IPS-20b (cell line): ENCODE measurements around the gene L3MBTL3.

Source experiments
- H3K27ac ChIP-seq: one replicate; pipeline ENCODE4 v1.5.1; 2013; ENCODE audit warnings: low read length
- H3K27me3 ChIP-seq: 2 replicates; pipeline ENCODE4 v1.6.1; 2013; ENCODE audit warnings: mild to moderate bottlenecking, low read length, inconsistent platforms; ENCODE audit not compliant: insufficient read depth
- H3K36me3 ChIP-seq: 2 replicates; pipeline ENCODE4 v1.6.1; 2013; ENCODE audit warnings: low read depth, mild to moderate bottlenecking, inconsistent platforms, low read length, moderate library complexity; ENCODE audit not compliant: insufficient read depth
- H3K4me1 ChIP-seq: 2 replicates; pipeline ENCODE4 v1.6.1; 2013; ENCODE audit warnings: mild to moderate bottlenecking, control low read depth, inconsistent platforms, low read length, moderate library complexity; ENCODE audit not compliant: insufficient read depth
- H3K4me3 ChIP-seq: 2 replicates; pipeline ENCODE4 v1.5.1; 2013; ENCODE audit warnings: mild to moderate bottlenecking, low read length, inconsistent platforms
- H3K9ac ChIP-seq: 2 replicates; pipeline ENCODE4 v1.6.1; 2013; ENCODE audit warnings: low read depth, mild to moderate bottlenecking, inconsistent platforms, low read length, moderate library complexity
- H3K9me3 ChIP-seq: 2 replicates; pipeline ENCODE4 v1.6.1; 2013; ENCODE audit warnings: mild to moderate bottlenecking, low read depth, low read length, inconsistent platforms; ENCODE audit not compliant: insufficient read depth

The L3MBTL3 gene

GRCh38 chr6:130008236-130008873 is 10.0 kb upstream of the L3MBTL3 start:
- Histone ChIP-seq H3K4me3 (no peak overlapping the region), H3K27me3 (no peaks in the 10 kb centered on the region), H3K27ac (no peak overlapping the region), H3K9ac (no peak overlapping the region), H3K9me3 (no peaks in the 10 kb centered on the region), H3K36me3 (no peaks in the 10 kb centered on the region), H3K4me1 (no peaks in the 10 kb centered on the region)

DNA sequence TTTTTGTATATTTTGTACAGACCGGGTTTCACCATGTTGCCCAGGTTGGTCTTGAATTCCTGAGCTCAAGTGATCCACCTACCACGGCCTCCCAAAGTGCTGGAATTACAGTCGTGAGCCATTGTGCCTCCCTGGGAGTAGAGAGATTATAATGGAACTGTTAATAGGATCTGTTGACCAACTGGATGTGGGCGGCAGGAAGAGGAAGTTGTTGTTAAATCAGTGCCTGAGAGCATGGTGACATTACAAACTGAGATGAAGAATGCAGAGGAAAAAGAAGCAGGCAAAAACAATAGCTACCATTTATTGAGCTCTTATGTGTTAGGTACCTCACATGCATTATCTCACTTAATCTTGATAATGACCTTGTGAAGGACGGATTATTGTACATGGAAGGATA is 9.2 kb upstream of the L3MBTL3 start:
- no peaks in the 10 kb centered on the region for H3K27me3 ChIP-seq
- no peak overlapping the region for H3K4me3 ChIP-seq

GRCh38 chr6:130010387-130010786 is 8.0 kb upstream of the L3MBTL3 start:
- Histone ChIP-seq H3K27ac (no peak overlapping the region), H3K36me3 (no peaks in the 10 kb centered on the region), H3K9ac (no peak overlapping the region), H3K4me3 (no peak overlapping the region), H3K4me1 (no peaks in the 10 kb centered on the region), H3K9me3 (no peaks in the 10 kb centered on the region), H3K27me3 (no peaks in the 10 kb centered on the region)

More for the DNA sequence above, 9.2 kb upstream of the L3MBTL3 start:
- Histone ChIP-seq H3K4me1 (no peaks in the 10 kb centered on the region), H3K27ac (no peak overlapping the region), H3K9ac (no peak overlapping the region), H3K9me3 (no peaks in the 10 kb centered on the region), H3K36me3 (no peaks in the 10 kb centered on the region)

DNA sequence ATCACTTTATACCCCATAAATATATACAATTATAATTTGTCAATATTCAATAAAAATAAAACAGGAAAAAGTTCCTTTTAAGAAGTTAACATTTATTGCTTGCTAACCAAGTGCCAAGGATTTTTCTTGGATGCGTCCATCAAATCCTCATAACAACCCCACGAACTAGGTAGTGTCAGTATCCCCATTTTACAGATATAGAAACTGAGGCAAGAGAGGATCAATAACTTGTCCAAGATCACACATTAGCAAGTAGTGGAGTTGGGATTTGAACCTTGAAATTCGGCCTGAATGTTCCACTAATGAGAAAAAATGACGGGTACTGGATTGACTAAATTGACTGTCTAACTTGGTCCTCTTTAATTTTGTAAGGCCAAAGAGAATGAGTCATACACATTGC is 5.7 kb upstream of the L3MBTL3 start:
- peaks cover under 1% of the 10 kb centered on the region; the same call in 1 of the 2 replicates for H3K4me1 ChIP-seq

GRCh38 chr6:130018744-130019325 is 454 bp downstream of the L3MBTL3 start:
- peak overlapping the region; percentile 85 for H3K9ac ChIP-seq
- no peaks in the 10 kb centered on the region for H3K9me3 ChIP-seq
- H3K27ac ChIP-seq = no peak overlapping the region
- H3K36me3 ChIP-seq = no peaks in the 10 kb centered on the region
- peak overlapping the region; percentile 99 for H3K4me3 ChIP-seq
- peaks cover 19% of the 10 kb centered on the region; the same call in 1 of the 2 replicates for H3K27me3 ChIP-seq
- peaks cover 5% of the 10 kb centered on the region; the same call in 1 of the 2 replicates for H3K4me1 ChIP-seq

More for the DNA sequence above, 5.7 kb upstream of the L3MBTL3 start:
- H3K27me3 ChIP-seq = peaks cover 3% of the 10 kb centered on the region; the same call in 1 of the 2 replicates
- H3K36me3 ChIP-seq = no peaks in the 10 kb centered on the region
- no peak overlapping the region for H3K4me3 ChIP-seq
- H3K9me3 ChIP-seq = no peaks in the 10 kb centered on the region
- no peak overlapping the region for H3K9ac ChIP-seq
- H3K27ac ChIP-seq = no peak overlapping the region

- Histone ChIP-seq H3K36me3 (no peaks in the 10 kb centered on the region), H3K9me3 (no peaks in the 10 kb centered on the region), H3K27me3 (peaks cover 19% of the 10 kb centered on the region; the same call in 1 of the 2 replicates), H3K9ac (peak overlapping the region; percentile 73; the same call in 1 of the 2 replicates), H3K4me3 (peak overlapping the region; percentile 82), H3K27ac (no peak overlapping the region), H3K4me1 (peaks cover 5% of the 10 kb centered on the region; the same call in 1 of the 2 replicates)
Measured at GRCh38 chr6:130019326-130020072, 1.1 kb downstream of the L3MBTL3 start.

- peak overlapping the region; percentile 81 for H3K4me3 ChIP-seq
- no peaks in the 10 kb centered on the region for H3K9me3 ChIP-seq
- H3K27ac ChIP-seq = no peak overlapping the region
- no peaks in the 10 kb centered on the region for H3K36me3 ChIP-seq
- peaks cover 5% of the 10 kb centered on the region; the same call in 1 of the 2 replicates for H3K4me1 ChIP-seq
- H3K9ac ChIP-seq = peak overlapping the region; percentile 46; the same call in 1 of the 2 replicates
- H3K27me3 ChIP-seq = peaks cover 19% of the 10 kb centered on the region; the same call in 1 of the 2 replicates
Measured at GRCh38 chr6:130020073-130020906, 1.9 kb downstream of the L3MBTL3 start.

- Histone ChIP-seq H3K9ac (peak overlapping the region; percentile 46; the same call in 1 of the 2 replicates), H3K27me3 (peaks cover 19% of the 10 kb centered on the region; the same call in 1 of the 2 replicates), H3K9me3 (no peaks in the 10 kb centered on the region), H3K4me3 (peak overlapping the region; percentile 81), H3K27ac (no peak overlapping the region), H3K36me3 (no peaks in the 10 kb centered on the region), H3K4me1 (peaks cover 5% of the 10 kb centered on the region; the same call in 1 of the 2 replicates)
Measured at GRCh38 chr6:130020907-130021629, 2.7 kb downstream of the L3MBTL3 start.

DNA sequence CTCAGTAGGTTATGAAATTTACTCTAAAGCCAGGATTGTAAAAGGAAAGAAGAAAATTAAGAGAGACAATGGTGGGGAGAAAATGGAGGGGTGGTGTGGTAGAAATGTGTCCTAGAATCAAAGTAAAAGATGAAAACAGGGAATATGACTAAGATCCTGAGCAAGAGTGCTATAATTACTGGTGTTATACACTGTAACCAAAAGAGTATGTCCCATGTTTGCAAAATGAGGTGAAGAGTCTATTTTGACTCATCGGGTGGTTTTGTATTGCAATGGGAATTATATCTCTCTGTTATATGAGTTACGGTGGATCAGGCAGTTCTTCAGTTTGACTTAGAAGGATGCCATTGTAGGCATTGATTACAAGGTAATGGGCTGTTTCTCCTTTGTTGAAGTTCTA is 8.5 kb downstream of the L3MBTL3 start:
- no peaks in the 10 kb centered on the region for H3K36me3 ChIP-seq
- no peak overlapping the region for H3K27ac ChIP-seq
- no peak overlapping the region for H3K9ac ChIP-seq
- peaks cover 4% of the 10 kb centered on the region; the same call in 1 of the 2 replicates for H3K27me3 ChIP-seq
- H3K9me3 ChIP-seq = no peaks in the 10 kb centered on the region
- H3K4me3 ChIP-seq = no peak overlapping the region
- H3K4me1 ChIP-seq = no peaks in the 10 kb centered on the region

GRCh38 chr6:130027948-130028347 is 9.6 kb downstream of the L3MBTL3 start:
- Histone ChIP-seq H3K4me1 (no peaks in the 10 kb centered on the region), H3K9me3 (no peaks in the 10 kb centered on the region), H3K27ac (no peak overlapping the region), H3K9ac (no peak overlapping the region), H3K4me3 (no peak overlapping the region), H3K36me3 (no peaks in the 10 kb centered on the region), H3K27me3 (no peaks in the 10 kb centered on the region)
